Heart left ventricle (tissue), 16 donors: ENCODE results near the gene NSD2. TPM values are rescaled to one million over a fixed set of nuclear protein-coding genes. Genes with fewer than 3 reads are reported as not detected.
"Not testable (repeated sequence)": the region's sequence is repeated elsewhere in the genome, so short reads cannot be mapped to it uniquely, and the experiment has no call there.

Source experiments
- ATAC-seq, 4 donors: fragments of 200-7000 bp; cut with Tn5 transposase; one replicate each; pipeline ENCODE4 v1.9.1; 2020 to 2022; ENCODE audit warnings: moderate library complexity in 4 of 4, mild to moderate bottlenecking in 3 of 4, moderate number of reproducible peaks in 1 of 4
- DNase-seq, 5 donors: peaks; one replicate each; pipeline ENCODE4 v3.0.0-alpha.2; 2020
- H3K27ac ChIP-seq, 12 donors: fragments of 200-600 bp; sonication (generic) in 4 of 12; one replicate each; pipeline versions ENCODE4 v1.5.0 to v1.8.0; 2016 to 2022; ENCODE audit warnings: mild to moderate bottlenecking in 2 of 12
- H3K27me3 ChIP-seq, 9 donors: fragments of 200-600 bp; sonication (generic) in 2 of 9; one replicate each; pipeline versions ENCODE4 v1.5.1 to v1.8.0; 2016 to 2022; ENCODE audit warnings: mild to moderate bottlenecking in 3 of 9
- H3K36me3 ChIP-seq, 9 donors: fragments of 200-600 bp; sonication (generic) in 2 of 9; one replicate each; pipeline versions ENCODE4 v1.5.0 to v1.8.0; 2018 to 2022; ENCODE audit warnings: mild to moderate bottlenecking in 2 of 9
- H3K4me1 ChIP-seq, 12 donors: fragments of 200-600 bp; sonication (generic) in 4 of 12; one replicate each; pipeline versions ENCODE4 v1.5.0 to v1.8.0; 2016 to 2022; ENCODE audit warnings: mild to moderate bottlenecking in 3 of 12
- H3K4me3 ChIP-seq, 12 donors: fragments of 200-600 bp; sonication (generic) in 4 of 12; one replicate each; pipeline versions ENCODE4 v1.5.0 to v1.8.0; 2017 to 2022; ENCODE audit warnings: mild to moderate bottlenecking in 9 of 12, moderate library complexity in 4 of 12
- H3K9me3 ChIP-seq, 12 donors: fragments of 200-600 bp; sonication (generic) in 4 of 12; one replicate each; pipeline versions ENCODE4 v1.5.0 to v1.8.0; 2016 to 2022; ENCODE audit warnings: mild to moderate bottlenecking in 1 of 12
- CTCF ChIP-seq, 12 donors: fragments of 200-600 bp; sonication (generic) in 4 of 12; IDR thresholded peaks; one replicate each; pipeline versions ENCODE4 v1.5.0 to v1.8.0; 2018 to 2022; ENCODE audit warnings: antibody characterized with exemption in 12 of 12, mild to moderate bottlenecking in 5 of 12
- POLR2A ChIP-seq, 2 donors: fragments of 450-650 bp; IDR thresholded peaks; one replicate each; pipeline ENCODE4 v1.6.1; 2017; ENCODE audit warnings: antibody characterized with exemption in 2 of 2, mild to moderate bottlenecking in 2 of 2, moderate library complexity in 2 of 2
- WGBS, 4 donors: extraction: QIAGEN DNeasy Blood & Tissue Kit in 2 of 4; methylation state at CpG; one replicate each; pipeline versions ENCODE4 v1.1.5 to v1.1.7; 2013 to 2018; 5-methylcytosine and 5-hydroxymethylcytosine counted together
- intact Hi-C, 10 donors: fragments of 100-400 bp; cut with DNase I; formaldehyde crosslinking; loops; one replicate each; pipeline versions ENCODE4 v1.11.1 to v1.14.2; 2022
- microRNA counts, 2 donors: library from miRNA; unstranded; fragments of <30 nt; microRNA quantifications; one replicate each; lab custom pipeline; 2016
- microRNA-seq, 4 donors: library from miRNA; unstranded; fragments of <30 nt; microRNA quantifications; one replicate each; pipeline versions ENCODE4 to v1.2.0, GENCODE V29; 2017 to 2020
- polyA plus RNA-seq, 2 donors: library from polyadenylated mRNA; stranded (reverse); fragments of 200-250 nt; gene quantifications; one replicate each; pipeline ENCODE4 v1.2.3, GENCODE V29; 2013
- total RNA-seq, 9 donors: library from RNA; depleted of rRNA in 2 of 9; stranded (reverse); fragments of >200 nt in 2 of 9; fragmentation: NEBNext Ultra II Directional in 3 of 9; extraction: Animal tissue kit (Norgen Biotek cat#: 25700) in 3 of 9; gene quantifications; one replicate each; pipeline versions ENCODE4 v1.1.0 to v1.2.4, GENCODE V29; 2016 to 2023
- donor health status: ischemic (EF 13 %, LVEDD 7.1; RV severe dilation, severe dysfunction).
- donor health status: healthy with polysubstance abuse.
- donor health status: DM: no; HTN: yes; CAD: no.
- donor health status: DM: no; HTN: no; CAD: no.
- donor health status: ischemic (EF 25% LVEDD 6.9; RV normal size, moderate dysfunction).
- donor health status: ischemic (EF 25% LVEDD 5.7; RV mildly dilated, moderate dysfunction).
- donor health status: healthy.
- donor health status: DM: yes; HTN: yes; CAD: no.
- donor health status: ischemic (EF 35%, LVEDD 5.7; RV mildly dilated, moderate dysfunction).
- donor health status: nonischemic (EF 11% LVEDD 7.7; RV severe dilation, severe dysfunction).
- donor health status: DM: yes; HTN: yes; CAD: no.
- donor health status: PGD.
- donor health status: ischemic (EF 29% LVEDD 5.4; RV normal size, mild dysfunction).
- donor health status: nonischemic (EF 23%, LVEDD 6.1; RV moderate dilation, normal function).

Gene NSD2
- total and polyA plus RNA-seq, 11 donors, result 11.4 to 63.3 (median 39.0) TPM

GRCh38 chr4:2024683-2025082 lies 153.5 kb downstream of the NSD2 start:
- H3K4me3 ChIP-seq, result no peak overlapping the region

GRCh38 chr4:2025817-2026216 lies 154.6 kb downstream of the NSD2 start:
- Histone ChIP-seq H3K9me3 (no peaks in the 10 kb centered on the region), H3K27me3 (peaks cover 0 to 38% (median 0%) of the 10 kb centered on the region in 9 donors), H3K4me3 (no peak overlapping the region), H3K36me3 (no peaks in the 10 kb centered on the region), H3K4me1 (peaks cover 0 to 9% (median 1%) of the 10 kb centered on the region in 12 donors), H3K27ac (no peak overlapping the region)
- ATAC-seq, result no peak
- TF ChIP-seq CTCF (IDR thresholded peaks at IDR 0.05) (no peak), POLR2A (IDR thresholded peaks at IDR 0.05) (no peak)
- no peak for DNase-seq
- intact Hi-C loops, result no loop called here

More at GRCh38 chr4:2024683-2025082, 153.5 kb downstream of the NSD2 start:
- H3K27ac ChIP-seq, result no peak overlapping the region
- H3K27me3 ChIP-seq, result peaks cover 0 to 34% (median 0%) of the 10 kb centered on the region in 9 donors
- TF ChIP-seq CTCF (IDR thresholded peaks at IDR 0.05) (no peak), POLR2A (IDR thresholded peaks at IDR 0.05) (no peak)
- H3K36me3 ChIP-seq, result no peaks in the 10 kb centered on the region
- DNase-seq (no peak), ATAC-seq (no peak)
- peaks cover 0 to 9% (median 1%) of the 10 kb centered on the region in 12 donors for H3K4me1 ChIP-seq
- intact Hi-C loops, result no loop called here
- no peaks in the 10 kb centered on the region for H3K9me3 ChIP-seq

- DNase-seq, H3K4me3 ChIP-seq, H3K4me1 ChIP-seq, intact Hi-C loops, H3K27ac ChIP-seq, ATAC-seq, H3K9me3 ChIP-seq, H3K36me3 ChIP-seq: not testable (repeated sequence)
- 87 to 91% (median 88%) methylated on average over 4 of the region's 4 CpGs for WGBS, 4 donors
- peaks cover 0 to 26% (median 0%) of the 10 kb centered on the region in 9 donors for H3K27me3 ChIP-seq
These were observed 155.9 kb downstream of the NSD2 start for GRCh38 chr4:2027120-2027519.

- H3K4me1 ChIP-seq, H3K4me3 ChIP-seq, DNase-seq, H3K36me3 ChIP-seq, H3K27ac ChIP-seq, H3K9me3 ChIP-seq, ATAC-seq, intact Hi-C loops: not testable (repeated sequence)
- peaks cover 0 to 17% (median 0%) of the 10 kb centered on the region in 9 donors for H3K27me3 ChIP-seq
These were observed 160.0 kb downstream of the NSD2 start for GRCh38 chr4:2031161-2031560.

MicroRNAs encoded within 50 kb of the gene (microRNA counts, 767-probe panel; counts per million panel counts)
- 0 to 71.6 counts per million in 2 donors for microRNA hsa-miR-943 (lab: Ali Mortazavi, UCI)

Small RNA genes within 50 kb of the gene (microRNA-seq; reads per million reads assigned to microRNA genes)
- gene MIR943, result 0 to 0.77 (median 0.53) reads per million in 4 donors

Other genes starting within 250 kb of the NSD2 start
- 1 to 10 TPM in 4 of 9 donors, under 1 TPM in 5; 0.42 to 2.3 (median 0.99) TPM for gene FAM53A, start 187.1 kb upstream of the NSD2 start, total RNA-seq
- gene FAM53A, start 187.1 kb upstream of the NSD2 start, polyA plus RNA-seq, result 1 to 10 TPM in 1 of 2 donors, under 1 TPM in 1; 0.88 to 1.4 TPM
- gene SLBP, start 159.1 kb upstream of the NSD2 start, total RNA-seq, result 10 to 100 TPM; 10.2 to 27.7 (median 11.7) TPM
- gene SLBP, start 159.1 kb upstream of the NSD2 start, polyA plus RNA-seq, result 10 to 100 TPM in 1 of 2 donors, 1 to 10 TPM in 1; 7.2 to 17.6 TPM
- gene TMEM129, start 150.1 kb upstream of the NSD2 start, total RNA-seq, result 10 to 100 TPM; 28.6 to 73.3 (median 37.2) TPM
- 10 to 100 TPM; 32.6 to 39.2 TPM for gene TMEM129, start 150.1 kb upstream of the NSD2 start, polyA plus RNA-seq
- 10 to 100 TPM in 1 of 9 donors, 1 to 10 TPM in 8; 2.9 to 19.1 (median 6.0) TPM for gene TACC3, start 149.9 kb upstream of the NSD2 start, total RNA-seq
- gene TACC3, start 149.9 kb upstream of the NSD2 start, polyA plus RNA-seq, result 1 to 10 TPM; 6.3 to 7.7 TPM
- gene FGFR3, start 78.1 kb upstream of the NSD2 start, total RNA-seq, result 1 to 10 TPM; 1.2 to 4.6 (median 2.3) TPM
- 1 to 10 TPM; 1.1 to 2.8 TPM for gene FGFR3, start 78.1 kb upstream of the NSD2 start, polyA plus RNA-seq
- gene LETM1, start 15.2 kb upstream of the NSD2 start, total RNA-seq, result 10 to 100 TPM; 35.0 to 54.7 (median 43.4) TPM
- gene LETM1, start 15.2 kb upstream of the NSD2 start, polyA plus RNA-seq, result 10 to 100 TPM; 22.1 to 47.4 TPM
- gene NELFA, start 137.6 kb downstream of the NSD2 start, total RNA-seq, result 10 to 100 TPM in 5 of 9 donors, 1 to 10 TPM in 4; 8.1 to 14.9 (median 10.3) TPM
- 10 to 100 TPM; 10.4 to 12.8 TPM for gene NELFA, start 137.6 kb downstream of the NSD2 start, polyA plus RNA-seq
- 1 to 10 TPM in 1 of 9 donors, under 1 TPM in 8; 0.19 to 3.1 (median 0.33) TPM for gene NAT8L, start 187.9 kb downstream of the NSD2 start, total RNA-seq
- gene NAT8L, start 187.9 kb downstream of the NSD2 start, polyA plus RNA-seq, result under 1 TPM; 0.27 to 0.30 TPM